GM23338 (cell line): ENCODE data around the gene HSPA9. TPM values are rescaled to one million over a fixed set of nuclear protein-coding genes. Genes with fewer than 3 reads are reported as not detected.

Experiments
- ATAC-seq: fragments of 200-7000 bp; cut with Tn5 transposase; 3 replicates; pipeline ENCODE4 v1.9.1; 2020
- DNase-seq: peaks from one replicate; pipeline ENCODE4 v3.0.0-alpha.2; 2015; ENCODE audit warnings: low spot score
- H2AFZ ChIP-seq: fragments of 200-600 bp; sonication (generic); 2 replicates; pipeline ENCODE4 v1.8.0; 2016; ENCODE audit warnings: antibody characterized with exemption, mild to moderate bottlenecking, moderate library complexity
- H3F3A ChIP-seq: fragments of 200-600 bp; sonication (generic); replicated peaks from 2 replicates; pipeline ENCODE4 v1.8.0; 2017; ENCODE audit warnings: antibody characterized with exemption, mixed run types, low read depth
- H3K27ac ChIP-seq: fragments of 200-600 bp; sonication (generic); 2 replicates; pipeline ENCODE4 v1.6.1; 2016; ENCODE audit warnings: low read depth
- H3K27me3 ChIP-seq: fragments of 200-600 bp; sonication (generic); 2 replicates; pipeline ENCODE4 v1.8.0; 2016; ENCODE audit warnings: mild to moderate bottlenecking, mixed run types, moderate library complexity; ENCODE audit not compliant: insufficient read depth
- H3K36me3 ChIP-seq: fragments of 200-600 bp; sonication (generic); 2 replicates; pipeline ENCODE4 v1.8.0; 2016; ENCODE audit warnings: mild to moderate bottlenecking; ENCODE audit not compliant: insufficient read depth
- H3K4me1 ChIP-seq: fragments of 200-600 bp; sonication (generic); 2 replicates; pipeline ENCODE4 v1.8.0; 2016; ENCODE audit warnings: mild to moderate bottlenecking, moderate library complexity; ENCODE audit not compliant: insufficient read depth
- H3K4me2 ChIP-seq: fragments of 200-600 bp; sonication (generic); 2 replicates; pipeline ENCODE4 v1.7.1; 2017; ENCODE audit warnings: mixed run types
- H3K4me3 ChIP-seq: fragments of 200-600 bp; sonication (generic); 2 replicates; pipeline ENCODE4 v1.6.1; 2016; ENCODE audit warnings: mixed run types
- H3K79me2 ChIP-seq: fragments of 200-600 bp; sonication (generic); replicated peaks from 2 replicates; pipeline ENCODE4 v1.8.0; 2017; ENCODE audit warnings: mild to moderate bottlenecking; ENCODE audit not compliant: insufficient read depth
- H3K9me2 ChIP-seq: fragments of 200-600 bp; sonication (generic); 2 replicates; pipeline ENCODE4 v1.8.0; 2017; ENCODE audit not compliant: insufficient read depth
- H4K20me1 ChIP-seq: fragments of 200-600 bp; sonication (generic); replicated peaks from 2 replicates; pipeline ENCODE4 v1.8.0; 2017; ENCODE audit warnings: mild to moderate bottlenecking; ENCODE audit not compliant: insufficient read depth
- H3K27ac Mint-ChIP-seq: 2 replicates; pipeline ENCODE4 v1.8.0; 2020; ENCODE audit warnings: inconsistent platforms, mild to moderate bottlenecking, moderate library complexity, mixed read lengths
- H3K27me3 Mint-ChIP-seq: 3 replicates; pipeline ENCODE4 v1.8.0; 2022; ENCODE audit warnings: low read depth, mild to moderate bottlenecking, moderate library complexity, mixed read lengths, inconsistent platforms; ENCODE audit not compliant: insufficient read depth, poor library complexity
- H3K36me3 Mint-ChIP-seq: 3 replicates; pipeline ENCODE4 v1.8.0; 2021; ENCODE audit warnings: low read depth, mild to moderate bottlenecking, inconsistent platforms, moderate library complexity, mixed read lengths
- H3K4me1 Mint-ChIP-seq: 3 replicates; pipeline ENCODE4 v1.8.0; 2020; ENCODE audit warnings: mild to moderate bottlenecking, inconsistent platforms, mixed read lengths
- H3K4me3 Mint-ChIP-seq: 3 replicates; pipeline ENCODE4 v1.8.0; 2021; ENCODE audit warnings: moderate library complexity, mild to moderate bottlenecking, inconsistent platforms, mixed read lengths
- H3K9me3 Mint-ChIP-seq: 3 replicates; pipeline ENCODE4 v1.8.0; 2020; ENCODE audit warnings: moderate library complexity, mild to moderate bottlenecking, inconsistent platforms, mixed read lengths
- CREB1 ChIP-seq: fragments of 250-450 bp; sonication (Bioruptor Pico); IDR thresholded peaks from 2 replicates; pipeline ENCODE4 v1.5.0; 2020; ENCODE audit warnings: low read depth, mild to moderate bottlenecking, moderate library complexity
- CTCF ChIP-seq, 2 experiments: fragments of 200-600 bp in 1 of 2; sonication (generic) in 1 of 2; conservative IDR thresholded peaks; 2 replicates each; pipeline versions ENCODE4 v1.5.1 to v1.6.1; 2016 to 2017; ENCODE audit warnings: antibody characterized with exemption in 2 of 2, low read depth in 2 of 2, mild to moderate bottlenecking in 2 of 2, moderate library complexity in 1 of 2
- EZH2 ChIP-seq: fragments of 200-600 bp; sonication (generic); IDR thresholded peaks from one replicate; pipeline ENCODE4 v1.8.0; 2017; ENCODE audit warnings: antibody characterized with exemption, mild to moderate bottlenecking, low read depth; ENCODE audit not compliant: unreplicated experiment
- EZH2phosphoT487 ChIP-seq: fragments of 200-600 bp; sonication (generic); IDR thresholded peaks from one replicate; pipeline ENCODE4 v1.8.1; 2018; ENCODE audit warnings: antibody characterized with exemption; ENCODE audit not compliant: unreplicated experiment
- JUNB ChIP-seq: IDR thresholded peaks from one replicate; pipeline ENCODE4 v1.6.1; 2016; ENCODE audit warnings: antibody characterized with exemption; ENCODE audit not compliant: unreplicated experiment
- NANOG ChIP-seq: IDR thresholded peaks from 2 replicates; pipeline ENCODE4 v1.6.1; 2016; ENCODE audit warnings: antibody characterized with exemption, borderline replicate concordance
- POLR2AphosphoS5 ChIP-seq: IDR thresholded peaks from 2 replicates; pipeline ENCODE4 v1.6.1; 2016; ENCODE audit warnings: antibody characterized with exemption, low read depth
- STAT1 ChIP-seq: IDR thresholded peaks from one replicate; pipeline ENCODE4 v1.6.1; 2016; ENCODE audit warnings: antibody characterized with exemption; ENCODE audit not compliant: unreplicated experiment
- ZNF114 ChIP-seq: fragments of 250-450 bp; sonication (Bioruptor Pico); IDR thresholded peaks from 2 replicates; pipeline ENCODE4 v1.5.0; 2020; ENCODE audit warnings: mild to moderate bottlenecking, moderate library complexity
- ZNF331 ChIP-seq: fragments of 250-450 bp; sonication (Bioruptor Pico); IDR thresholded peaks from 2 replicates; pipeline ENCODE4 v1.5.0; 2020; ENCODE audit warnings: low read depth, mild to moderate bottlenecking, moderate library complexity
- polyA plus RNA-seq: library from polyadenylated mRNA; unstranded; fragments of >200 nt; fragmentation: Nextera tagmentation; extraction: Ambion mirVana; gene quantifications from 2 replicates; pipeline ENCODE4 v1.2.1, GENCODE V29; 2016
- total RNA-seq: library from RNA; depleted of rRNA; stranded (reverse); fragments of >200 nt; shearing (Covaris generic); gene quantifications from 2 replicates; pipeline ENCODE4 v1.2.3, GENCODE V29; 2014
- TF ChIP-seq, protein P1 (sequence below): IDR thresholded peaks from 2 replicates; pipeline ENCODE4 v1.6.1; 2016; ENCODE audit warnings: antibody characterized with exemption
- TF ChIP-seq, protein P2 (sequence below): fragments of 250-450 bp; sonication (Bioruptor Pico); IDR thresholded peaks from 2 replicates; pipeline ENCODE4 v1.5.0; 2020; ENCODE audit warnings: mild to moderate bottlenecking, moderate library complexity
- TF ChIP-seq, protein P3 (sequence below): IDR thresholded peaks from one replicate; pipeline ENCODE4 v1.6.1; 2018; ENCODE audit warnings: antibody characterized with exemption; ENCODE audit not compliant: unreplicated experiment

The HSPA9 gene
- total and polyA plus RNA-seq, 2 experiments from 2014 or later: 302 to 751 TPM

DNA sequence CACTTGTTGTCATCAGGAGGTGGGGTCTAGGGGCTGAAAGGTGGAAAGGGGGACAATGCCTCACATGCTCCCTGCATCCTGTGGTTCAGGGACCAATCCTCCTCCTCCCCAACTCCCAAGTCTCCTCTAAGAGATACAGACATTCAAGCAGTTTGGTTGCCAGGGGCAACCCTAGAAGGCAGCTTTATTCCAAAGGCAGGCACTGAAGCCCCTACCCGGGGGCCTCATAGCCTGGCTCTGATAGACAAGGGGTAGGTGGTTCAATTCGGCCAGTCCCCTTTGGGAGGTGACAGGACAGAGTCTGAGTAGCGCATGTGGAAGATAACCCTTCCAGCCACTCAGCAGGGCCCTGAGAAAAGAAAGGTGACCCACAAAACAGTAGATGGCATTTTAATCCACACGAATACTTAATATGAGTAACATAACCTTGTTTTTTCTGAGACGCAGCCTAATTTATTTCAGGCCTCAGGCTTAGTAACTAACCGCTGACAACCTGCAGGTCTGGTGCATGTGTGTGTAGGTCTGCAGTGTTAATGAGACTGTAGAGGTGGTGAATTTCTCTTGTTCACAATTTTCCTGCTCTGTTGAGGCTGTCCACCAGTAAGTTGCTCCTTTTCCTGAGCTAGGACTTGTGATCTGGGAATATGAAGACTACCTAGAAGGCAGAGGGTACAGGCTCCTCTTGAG lies 31.3 kb upstream of the HSPA9 start:
- H3K4me1 ChIP-seq: peaks cover 12% of the 10 kb centered on the region
- Mint-ChIP-seq H3K27me3 (peaks cover 22% of the 10 kb centered on the region), H3K27ac (no peak overlapping the region), H3K9me3 (no peaks in the 10 kb centered on the region), H3K4me1 (peaks cover 34% of the 10 kb centered on the region), H3K4me3 (no peak overlapping the region), H3K36me3 (no peaks in the 10 kb centered on the region)
- no peaks in the 10 kb centered on the region for H4K20me1 ChIP-seq
- no peaks in the 10 kb centered on the region for H3K36me3 ChIP-seq
- H3K4me2 ChIP-seq: no peak overlapping the region
- TF ChIP-seq, protein P1, sequence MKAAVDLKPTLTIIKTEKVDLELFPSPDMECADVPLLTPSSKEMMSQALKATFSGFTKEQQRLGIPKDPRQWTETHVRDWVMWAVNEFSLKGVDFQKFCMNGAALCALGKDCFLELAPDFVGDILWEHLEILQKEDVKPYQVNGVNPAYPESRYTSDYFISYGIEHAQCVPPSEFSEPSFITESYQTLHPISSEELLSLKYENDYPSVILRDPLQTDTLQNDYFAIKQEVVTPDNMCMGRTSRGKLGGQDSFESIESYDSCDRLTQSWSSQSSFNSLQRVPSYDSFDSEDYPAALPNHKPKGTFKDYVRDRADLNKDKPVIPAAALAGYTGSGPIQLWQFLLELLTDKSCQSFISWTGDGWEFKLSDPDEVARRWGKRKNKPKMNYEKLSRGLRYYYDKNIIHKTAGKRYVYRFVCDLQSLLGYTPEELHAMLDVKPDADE: no peak
- TF ChIP-seq CREB1 (CRISPR knock-in tag) (no peak), CTCF (conservative IDR thresholded peaks at IDR 0.05; ENCODE audit: low read depth in 2 of 2) (no peak), EZH2phosphoT487 (no peak), NANOG (no peak), STAT1 (no peak), POLR2AphosphoS5 (no peak), JUNB (no peak), ZNF331 (no peak), ZNF114 (no peak), EZH2 (no peak)
- TF ChIP-seq, protein P2, sequence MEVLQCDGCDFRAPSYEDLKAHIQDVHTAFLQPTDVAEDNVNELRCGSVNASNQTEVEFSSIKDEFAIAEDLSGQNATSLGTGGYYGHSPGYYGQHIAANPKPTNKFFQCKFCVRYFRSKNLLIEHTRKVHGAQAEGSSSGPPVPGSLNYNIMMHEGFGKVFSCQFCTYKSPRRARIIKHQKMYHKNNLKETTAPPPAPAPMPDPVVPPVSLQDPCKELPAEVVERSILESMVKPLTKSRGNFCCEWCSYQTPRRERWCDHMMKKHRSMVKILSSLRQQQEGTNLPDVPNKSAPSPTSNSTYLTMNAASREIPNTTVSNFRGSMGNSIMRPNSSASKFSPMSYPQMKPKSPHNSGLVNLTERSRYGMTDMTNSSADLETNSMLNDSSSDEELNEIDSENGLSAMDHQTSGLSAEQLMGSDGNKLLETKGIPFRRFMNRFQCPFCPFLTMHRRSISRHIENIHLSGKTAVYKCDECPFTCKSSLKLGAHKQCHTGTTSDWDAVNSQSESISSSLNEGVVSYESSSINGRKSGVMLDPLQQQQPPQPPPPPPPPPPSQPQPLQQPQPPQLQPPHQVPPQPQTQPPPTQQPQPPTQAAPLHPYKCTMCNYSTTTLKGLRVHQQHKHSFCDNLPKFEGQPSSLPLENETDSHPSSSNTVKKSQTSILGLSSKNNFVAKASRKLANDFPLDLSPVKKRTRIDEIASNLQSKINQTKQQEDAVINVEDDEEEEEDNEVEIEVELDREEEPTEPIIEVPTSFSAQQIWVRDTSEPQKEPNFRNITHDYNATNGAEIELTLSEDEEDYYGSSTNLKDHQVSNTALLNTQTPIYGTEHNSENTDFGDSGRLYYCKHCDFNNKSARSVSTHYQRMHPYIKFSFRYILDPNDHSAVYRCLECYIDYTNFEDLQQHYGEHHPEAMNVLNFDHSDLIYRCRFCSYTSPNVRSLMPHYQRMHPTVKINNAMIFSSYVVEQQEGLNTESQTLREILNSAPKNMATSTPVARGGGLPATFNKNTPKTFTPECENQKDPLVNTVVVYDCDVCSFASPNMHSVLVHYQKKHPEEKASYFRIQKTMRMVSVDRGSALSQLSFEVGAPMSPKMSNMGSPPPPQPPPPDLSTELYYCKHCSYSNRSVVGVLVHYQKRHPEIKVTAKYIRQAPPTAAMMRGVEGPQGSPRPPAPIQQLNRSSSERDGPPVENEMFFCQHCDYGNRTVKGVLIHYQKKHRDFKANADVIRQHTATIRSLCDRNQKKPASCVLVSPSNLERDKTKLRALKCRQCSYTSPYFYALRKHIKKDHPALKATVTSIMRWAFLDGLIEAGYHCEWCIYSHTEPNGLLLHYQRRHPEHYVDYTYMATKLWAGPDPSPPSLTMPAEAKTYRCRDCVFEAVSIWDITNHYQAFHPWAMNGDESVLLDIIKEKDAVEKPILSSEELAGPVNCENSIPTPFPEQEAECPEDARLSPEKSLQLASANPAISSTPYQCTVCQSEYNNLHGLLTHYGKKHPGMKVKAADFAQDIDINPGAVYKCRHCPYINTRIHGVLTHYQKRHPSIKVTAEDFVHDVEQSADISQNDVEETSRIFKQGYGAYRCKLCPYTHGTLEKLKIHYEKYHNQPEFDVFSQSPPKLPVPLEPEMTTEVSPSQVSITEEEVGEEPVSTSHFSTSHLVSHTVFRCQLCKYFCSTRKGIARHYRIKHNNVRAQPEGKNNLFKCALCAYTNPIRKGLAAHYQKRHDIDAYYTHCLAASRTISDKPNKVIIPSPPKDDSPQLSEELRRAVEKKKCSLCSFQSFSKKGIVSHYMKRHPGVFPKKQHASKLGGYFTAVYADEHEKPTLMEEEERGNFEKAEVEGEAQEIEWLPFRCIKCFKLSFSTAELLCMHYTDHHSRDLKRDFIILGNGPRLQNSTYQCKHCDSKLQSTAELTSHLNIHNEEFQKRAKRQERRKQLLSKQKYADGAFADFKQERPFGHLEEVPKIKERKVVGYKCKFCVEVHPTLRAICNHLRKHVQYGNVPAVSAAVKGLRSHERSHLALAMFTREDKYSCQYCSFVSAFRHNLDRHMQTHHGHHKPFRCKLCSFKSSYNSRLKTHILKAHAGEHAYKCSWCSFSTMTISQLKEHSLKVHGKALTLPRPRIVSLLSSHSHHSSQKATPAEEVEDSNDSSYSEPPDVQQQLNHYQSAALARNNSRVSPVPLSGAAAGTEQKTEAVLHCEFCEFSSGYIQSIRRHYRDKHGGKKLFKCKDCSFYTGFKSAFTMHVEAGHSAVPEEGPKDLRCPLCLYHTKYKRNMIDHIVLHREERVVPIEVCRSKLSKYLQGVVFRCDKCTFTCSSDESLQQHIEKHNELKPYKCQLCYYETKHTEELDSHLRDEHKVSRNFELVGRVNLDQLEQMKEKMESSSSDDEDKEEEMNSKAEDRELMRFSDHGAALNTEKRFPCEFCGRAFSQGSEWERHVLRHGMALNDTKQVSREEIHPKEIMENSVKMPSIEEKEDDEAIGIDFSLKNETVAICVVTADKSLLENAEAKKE: no peak
- TF ChIP-seq, protein P3, sequence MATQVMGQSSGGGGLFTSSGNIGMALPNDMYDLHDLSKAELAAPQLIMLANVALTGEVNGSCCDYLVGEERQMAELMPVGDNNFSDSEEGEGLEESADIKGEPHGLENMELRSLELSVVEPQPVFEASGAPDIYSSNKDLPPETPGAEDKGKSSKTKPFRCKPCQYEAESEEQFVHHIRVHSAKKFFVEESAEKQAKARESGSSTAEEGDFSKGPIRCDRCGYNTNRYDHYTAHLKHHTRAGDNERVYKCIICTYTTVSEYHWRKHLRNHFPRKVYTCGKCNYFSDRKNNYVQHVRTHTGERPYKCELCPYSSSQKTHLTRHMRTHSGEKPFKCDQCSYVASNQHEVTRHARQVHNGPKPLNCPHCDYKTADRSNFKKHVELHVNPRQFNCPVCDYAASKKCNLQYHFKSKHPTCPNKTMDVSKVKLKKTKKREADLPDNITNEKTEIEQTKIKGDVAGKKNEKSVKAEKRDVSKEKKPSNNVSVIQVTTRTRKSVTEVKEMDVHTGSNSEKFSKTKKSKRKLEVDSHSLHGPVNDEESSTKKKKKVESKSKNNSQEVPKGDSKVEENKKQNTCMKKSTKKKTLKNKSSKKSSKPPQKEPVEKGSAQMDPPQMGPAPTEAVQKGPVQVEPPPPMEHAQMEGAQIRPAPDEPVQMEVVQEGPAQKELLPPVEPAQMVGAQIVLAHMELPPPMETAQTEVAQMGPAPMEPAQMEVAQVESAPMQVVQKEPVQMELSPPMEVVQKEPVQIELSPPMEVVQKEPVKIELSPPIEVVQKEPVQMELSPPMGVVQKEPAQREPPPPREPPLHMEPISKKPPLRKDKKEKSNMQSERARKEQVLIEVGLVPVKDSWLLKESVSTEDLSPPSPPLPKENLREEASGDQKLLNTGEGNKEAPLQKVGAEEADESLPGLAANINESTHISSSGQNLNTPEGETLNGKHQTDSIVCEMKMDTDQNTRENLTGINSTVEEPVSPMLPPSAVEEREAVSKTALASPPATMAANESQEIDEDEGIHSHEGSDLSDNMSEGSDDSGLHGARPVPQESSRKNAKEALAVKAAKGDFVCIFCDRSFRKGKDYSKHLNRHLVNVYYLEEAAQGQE: no peak
- peak overlapping the region; percentile 63; the same call in 1 of the 2 replicates for H2AFZ ChIP-seq
- H3K79me2 ChIP-seq: no peaks in the 10 kb centered on the region
- no peak overlapping the region for H3K4me3 ChIP-seq
- no peak overlapping the region for H3K27ac ChIP-seq
- no peaks in the 10 kb centered on the region for H3K9me2 ChIP-seq
- ATAC-seq (no peak), DNase-seq (no peak)
- H3F3A ChIP-seq: no peaks in the 10 kb centered on the region
- H3K27me3 ChIP-seq: no peaks in the 10 kb centered on the region
